A549 (cell line): ENCODE results near the gene RNF167. TPM values are rescaled to one million over a fixed set of nuclear protein-coding genes. Genes with fewer than 3 reads are reported as not detected.

ENCODE experiments used
- ATAC-seq, 2 experiments: fragments of 200-7000 bp in 1 of 2; fragments of >200 bp in 1 of 2; cut with Nextera tagmentation in 1 of 2; cut with Tn5 transposase in 1 of 2; 3 replicates each; pipeline versions ENCODE4 v1.8.0 to v1.9.1; 2018 to 2020; ENCODE audit warnings: mild to moderate bottlenecking in 1 of 2, moderate library complexity in 1 of 2
- CTCF ChIA-PET: fragments of 300-600 bp; sonication (Branson Sonifier 250); formaldehyde crosslinking; extraction: SDS; loops from one replicate; lab custom pipeline; 2021; ENCODE audit warnings: antibody characterized with exemption, inconsistent platforms; lab: Yijun Ruan, JAX
- POLR2A ChIA-PET: fragments of 350-600 bp; formaldehyde crosslinking; extraction: SDS; loops from one replicate; lab custom pipeline; 2021; ENCODE audit warnings: antibody characterized with exemption, inconsistent platforms; lab: Yijun Ruan, JAX
- DNase-seq, 2 experiments: peaks; one replicate each; pipeline versions ENCODE4 v3.0.0 to v3.0.0-alpha.2; 2011 to 2016; ENCODE audit warnings: low read depth in 1 of 2, low spot score in 1 of 2
- FAIRE-seq: peaks from 2 replicates; lab custom pipeline; 2011; peaks lifted over from hg19 to GRCh38; lab: Jason Lieb, UNC
- H3K27ac ChIP-seq, 2 experiments: fragments of >200 bp; sonication (Bioruptor Twin); formaldehyde crosslinking; 3 replicates each; pipeline ENCODE4 v1.5.1; 2016 to 2017
- H3K4me1 ChIP-seq: fragments of >200 bp; sonication (Bioruptor Twin); formaldehyde crosslinking; 3 replicates; pipeline ENCODE4 v1.6.1; 2016
- H3K4me2 ChIP-seq: fragments of >200 bp; sonication (Bioruptor Twin); formaldehyde crosslinking; 3 replicates; pipeline ENCODE4 v1.6.1; 2016
- H3K4me3 ChIP-seq: fragments of >200 bp; sonication (Bioruptor Twin); formaldehyde crosslinking; 3 replicates; pipeline ENCODE4 v1.5.1; 2016
- H3K9me3 ChIP-seq: fragments of >200 bp; sonication (Bioruptor Twin); formaldehyde crosslinking; 3 replicates; pipeline ENCODE4 v1.6.1; 2016
- CBX8 ChIP-seq: fragments of 200-600 bp; sonication (generic); IDR thresholded peaks from 2 replicates; pipeline ENCODE4 v1.6.1; 2016
- CEBPB ChIP-seq, 2 experiments: fragments of >200 bp in 1 of 2; sonication (Bioruptor Twin) in 1 of 2; formaldehyde crosslinking in 1 of 2; IDR thresholded peaks; 2 replicates each; pipeline ENCODE4 v1.6.1; 2012 to 2016
- CHD2 ChIP-seq: fragments of 150-350 bp; IDR thresholded peaks from 2 replicates; pipeline ENCODE4 v1.6.1; 2014; ENCODE audit warnings: low read length; ENCODE audit not compliant: partially characterized antibody
- FOSL2 ChIP-seq, 2 experiments: fragments of 450-650 bp in 1 of 2; fragments of >200 bp in 1 of 2; sonication (Bioruptor Twin) in 1 of 2; formaldehyde crosslinking; IDR thresholded peaks; 2 replicates each; pipeline versions ENCODE4 v1.5.0 to v1.6.1; 2016 to 2020; ENCODE audit warnings: mild to moderate bottlenecking in 1 of 2, moderate library complexity in 1 of 2
- FOXS1 ChIP-seq: fragments of 250-450 bp; sonication (Bioruptor Pico); IDR thresholded peaks from 2 replicates; pipeline ENCODE4 v1.5.0; 2020; ENCODE audit warnings: mild to moderate bottlenecking, moderate library complexity
- HDAC2 ChIP-seq: fragments of 200-600 bp; sonication (generic); IDR thresholded peaks from 2 replicates; pipeline ENCODE4 v1.6.1; 2016
- HEYL ChIP-seq: fragments of 250-450 bp; sonication (Bioruptor Pico); IDR thresholded peaks from 2 replicates; pipeline ENCODE4 v1.8.0; 2021; ENCODE audit warnings: mild to moderate bottlenecking, moderate library complexity
- NPAS2 ChIP-seq: fragments of 250-450 bp; sonication (Bioruptor Pico); IDR thresholded peaks from 2 replicates; pipeline ENCODE4 v1.8.0; 2022; ENCODE audit warnings: mild to moderate bottlenecking, moderate library complexity, borderline replicate concordance
- RAD21 ChIP-seq, 2 experiments: fragments of >200 bp in 1 of 2; sonication (Bioruptor Twin) in 1 of 2; formaldehyde crosslinking in 1 of 2; IDR thresholded peaks in 1 of 2; conservative IDR thresholded peaks in 1 of 2; 2 replicates in 1 of 2; 3 replicates in 1 of 2; pipeline ENCODE4 v1.6.1; 2012 to 2018; ENCODE audit warnings: inconsistent platforms in 1 of 2
- SMC3 ChIP-seq: fragments of >200 bp; sonication (Bioruptor Twin); formaldehyde crosslinking; IDR thresholded peaks from 3 replicates; pipeline ENCODE4 v1.6.1; 2018; ENCODE audit warnings: inconsistent platforms
- SREBF2 ChIP-seq: fragments of 450-650 bp; IDR thresholded peaks from 2 replicates; pipeline ENCODE4 v1.6.1; 2014; ENCODE audit warnings: mild to moderate bottlenecking, moderate library complexity
- WGBS: methylation state at CpG from one replicate; pipeline ENCODE4 v1.1.6; 2017; ENCODE audit errors: missing lambda C conversion rate; 5-methylcytosine and 5-hydroxymethylcytosine counted together
- polyA plus RNA-seq, 4 experiments: library from polyadenylated mRNA; depleted of rRNA in 3 of 4; stranded (reverse); fragments of >200 nt; fragmentation: RNase III in 1 of 4; extraction: RNeasy Plus Mini Kit Qiagen cat#74134 plus additional on column Dnase treatment in 1 of 4; gene quantifications; 2 replicates in 3 of 4; 3 replicates in 1 of 4; pipeline ENCODE4 v1.2.3, GENCODE V29; 2011 to 2017
- TF ChIP-seq, protein P1 (sequence below): IDR thresholded peaks from 2 replicates; pipeline ENCODE4 v1.6.1; 2012
- TF ChIP-seq, protein P2 (sequence below): fragments of 200-600 bp; sonication (generic); IDR thresholded peaks from 2 replicates; pipeline ENCODE4 v1.6.1; 2016; ENCODE audit warnings: antibody characterized with exemption, mild to moderate bottlenecking, moderate library complexity
- TF ChIP-seq, protein P3 (sequence below): IDR thresholded peaks from 2 replicates; pipeline ENCODE4 v1.6.1; 2012
- TF ChIP-seq, protein P4 (sequence below): fragments of >200 bp; sonication (Bioruptor Twin); formaldehyde crosslinking; IDR thresholded peaks from 3 replicates; pipeline ENCODE4 v1.5.1; 2016
- TF ChIP-seq, protein P5 (sequence below): fragments of 250-450 bp; sonication (Bioruptor Pico); IDR thresholded peaks from 2 replicates; pipeline ENCODE4 v1.5.0; 2021; ENCODE audit warnings: mild to moderate bottlenecking, moderate library complexity, borderline replicate concordance

Gene RNF167
- polyA plus RNA-seq, 2 of the 4 experiments (the other 2 are of a cell fraction) = 86.4 to 98.7 TPM

DNA sequence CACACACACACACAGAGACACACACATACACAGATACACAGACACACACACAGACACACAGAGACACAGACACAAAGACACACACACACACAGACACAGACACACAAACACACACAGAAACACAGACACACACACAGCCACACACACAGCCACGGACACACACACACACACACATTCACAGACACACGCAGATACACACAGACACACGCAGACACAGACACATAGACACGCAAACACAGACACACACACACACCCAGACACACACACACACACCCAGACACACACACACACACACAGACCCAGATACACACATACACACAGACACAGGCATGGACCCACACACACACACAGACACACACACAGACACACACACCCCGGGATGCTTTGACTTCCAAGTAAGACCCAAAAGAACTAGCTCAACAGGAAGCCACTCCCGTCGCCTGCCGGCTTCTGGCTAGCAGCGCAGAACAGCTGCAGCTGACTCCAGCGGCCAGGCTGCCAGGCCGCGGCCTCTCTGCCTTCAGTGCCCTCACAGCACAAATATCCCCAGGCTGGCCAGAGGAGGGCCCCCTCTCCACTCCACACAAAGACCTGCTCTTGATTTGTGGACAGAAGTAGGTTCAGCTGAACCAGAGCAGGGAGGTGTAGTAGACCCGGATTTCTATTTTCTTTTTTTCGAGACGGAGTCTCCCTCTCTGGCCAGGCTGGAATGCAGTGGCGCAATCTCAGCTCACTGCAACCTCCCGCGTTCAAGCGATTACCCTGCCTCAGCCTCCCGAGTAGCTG lies 31.2 kb upstream of the RNF167 start:
- DNase-seq (peak; percentile 86 to 92), FAIRE-seq (peak; percentile 89)
- H3K4me3 ChIP-seq = no peak overlapping the region

More for the DNA sequence above, 31.2 kb upstream of the RNF167 start:
- peak overlapping the region; percentile 8 for H3K4me2 ChIP-seq
- ChIA-PET POLR2A (interaction anchor here (0.7 to 1.4 kb wide), 3 partner anchors 31 to 342 kb away, joined by 3 to 17 read pairs (median 4); partner anchors contain the start of genes RNF167 and SLC25A11), CTCF (interaction anchor here (0.6 to 2.9 kb wide), 65 partner anchors 9 to 697 kb away, joined by 3 to 42 read pairs (median 4); partner anchors contain the start of genes ARRB2, C17orf107, CAMTA2 and ENO3)
- peak; percentile 96 to 97 for ATAC-seq
- peaks cover 9% of the 10 kb centered on the region; the same call in 2 of the 3 replicates for H3K4me1 ChIP-seq
- WGBS = 37% methylated on average over 20 of the region's 20 CpGs
- no peaks in the 10 kb centered on the region for H3K9me3 ChIP-seq
- peak overlapping the region; percentile 0 to 58; a peak in 3 of 6 replicates for H3K27ac ChIP-seq
- TF ChIP-seq SREBF2 = no peak
- TF ChIP-seq FOSL2 (IDR thresholded peaks at IDR 0.05) = no peak
- TF ChIP-seq FOSL2 (CRISPR knock-in tag; IDR thresholded peaks at IDR 0.05) = 0 out of 2 replicates have a peak, but pooled peaks have one; percentile 4
- TF ChIP-seq RAD21 (conservative IDR thresholded peaks at IDR 0.05 in 1 of 2, IDR thresholded peaks at IDR 0.05 in 1 of 2) = peak; percentile 88 to 91
- TF ChIP-seq FOXS1 (CRISPR knock-in tag) = no peak
- TF ChIP-seq HDAC2 = no peak
- TF ChIP-seq HEYL (CRISPR knock-in tag) = no peak
- TF ChIP-seq, protein P1, sequence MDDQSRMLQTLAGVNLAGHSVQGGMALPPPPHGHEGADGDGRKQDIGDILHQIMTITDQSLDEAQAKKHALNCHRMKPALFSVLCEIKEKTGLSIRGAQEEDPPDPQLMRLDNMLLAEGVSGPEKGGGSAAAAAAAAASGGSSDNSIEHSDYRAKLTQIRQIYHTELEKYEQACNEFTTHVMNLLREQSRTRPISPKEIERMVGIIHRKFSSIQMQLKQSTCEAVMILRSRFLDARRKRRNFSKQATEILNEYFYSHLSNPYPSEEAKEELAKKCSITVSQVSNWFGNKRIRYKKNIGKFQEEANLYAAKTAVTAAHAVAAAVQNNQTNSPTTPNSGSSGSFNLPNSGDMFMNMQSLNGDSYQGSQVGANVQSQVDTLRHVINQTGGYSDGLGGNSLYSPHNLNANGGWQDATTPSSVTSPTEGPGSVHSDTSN = no peak
- TF ChIP-seq, protein P2, sequence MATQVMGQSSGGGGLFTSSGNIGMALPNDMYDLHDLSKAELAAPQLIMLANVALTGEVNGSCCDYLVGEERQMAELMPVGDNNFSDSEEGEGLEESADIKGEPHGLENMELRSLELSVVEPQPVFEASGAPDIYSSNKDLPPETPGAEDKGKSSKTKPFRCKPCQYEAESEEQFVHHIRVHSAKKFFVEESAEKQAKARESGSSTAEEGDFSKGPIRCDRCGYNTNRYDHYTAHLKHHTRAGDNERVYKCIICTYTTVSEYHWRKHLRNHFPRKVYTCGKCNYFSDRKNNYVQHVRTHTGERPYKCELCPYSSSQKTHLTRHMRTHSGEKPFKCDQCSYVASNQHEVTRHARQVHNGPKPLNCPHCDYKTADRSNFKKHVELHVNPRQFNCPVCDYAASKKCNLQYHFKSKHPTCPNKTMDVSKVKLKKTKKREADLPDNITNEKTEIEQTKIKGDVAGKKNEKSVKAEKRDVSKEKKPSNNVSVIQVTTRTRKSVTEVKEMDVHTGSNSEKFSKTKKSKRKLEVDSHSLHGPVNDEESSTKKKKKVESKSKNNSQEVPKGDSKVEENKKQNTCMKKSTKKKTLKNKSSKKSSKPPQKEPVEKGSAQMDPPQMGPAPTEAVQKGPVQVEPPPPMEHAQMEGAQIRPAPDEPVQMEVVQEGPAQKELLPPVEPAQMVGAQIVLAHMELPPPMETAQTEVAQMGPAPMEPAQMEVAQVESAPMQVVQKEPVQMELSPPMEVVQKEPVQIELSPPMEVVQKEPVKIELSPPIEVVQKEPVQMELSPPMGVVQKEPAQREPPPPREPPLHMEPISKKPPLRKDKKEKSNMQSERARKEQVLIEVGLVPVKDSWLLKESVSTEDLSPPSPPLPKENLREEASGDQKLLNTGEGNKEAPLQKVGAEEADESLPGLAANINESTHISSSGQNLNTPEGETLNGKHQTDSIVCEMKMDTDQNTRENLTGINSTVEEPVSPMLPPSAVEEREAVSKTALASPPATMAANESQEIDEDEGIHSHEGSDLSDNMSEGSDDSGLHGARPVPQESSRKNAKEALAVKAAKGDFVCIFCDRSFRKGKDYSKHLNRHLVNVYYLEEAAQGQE = no peak
- TF ChIP-seq, protein P3, sequence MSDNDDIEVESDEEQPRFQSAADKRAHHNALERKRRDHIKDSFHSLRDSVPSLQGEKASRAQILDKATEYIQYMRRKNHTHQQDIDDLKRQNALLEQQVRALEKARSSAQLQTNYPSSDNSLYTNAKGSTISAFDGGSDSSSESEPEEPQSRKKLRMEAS = 0 out of 2 replicates have a peak, but pooled peaks have one; percentile 23
- no peak for TF ChIP-seq CBX8
- peak in 1 of 2 experiments; percentile 61; a peak in 1 of 4 replicates for TF ChIP-seq CEBPB (IDR thresholded peaks at IDR 0.05)
- TF ChIP-seq, protein P4, sequence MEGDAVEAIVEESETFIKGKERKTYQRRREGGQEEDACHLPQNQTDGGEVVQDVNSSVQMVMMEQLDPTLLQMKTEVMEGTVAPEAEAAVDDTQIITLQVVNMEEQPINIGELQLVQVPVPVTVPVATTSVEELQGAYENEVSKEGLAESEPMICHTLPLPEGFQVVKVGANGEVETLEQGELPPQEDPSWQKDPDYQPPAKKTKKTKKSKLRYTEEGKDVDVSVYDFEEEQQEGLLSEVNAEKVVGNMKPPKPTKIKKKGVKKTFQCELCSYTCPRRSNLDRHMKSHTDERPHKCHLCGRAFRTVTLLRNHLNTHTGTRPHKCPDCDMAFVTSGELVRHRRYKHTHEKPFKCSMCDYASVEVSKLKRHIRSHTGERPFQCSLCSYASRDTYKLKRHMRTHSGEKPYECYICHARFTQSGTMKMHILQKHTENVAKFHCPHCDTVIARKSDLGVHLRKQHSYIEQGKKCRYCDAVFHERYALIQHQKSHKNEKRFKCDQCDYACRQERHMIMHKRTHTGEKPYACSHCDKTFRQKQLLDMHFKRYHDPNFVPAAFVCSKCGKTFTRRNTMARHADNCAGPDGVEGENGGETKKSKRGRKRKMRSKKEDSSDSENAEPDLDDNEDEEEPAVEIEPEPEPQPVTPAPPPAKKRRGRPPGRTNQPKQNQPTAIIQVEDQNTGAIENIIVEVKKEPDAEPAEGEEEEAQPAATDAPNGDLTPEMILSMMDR = peak; percentile 85
- no peak for TF ChIP-seq CHD2
- TF ChIP-seq SMC3 = peak; percentile 86
- TF ChIP-seq, protein P5, sequence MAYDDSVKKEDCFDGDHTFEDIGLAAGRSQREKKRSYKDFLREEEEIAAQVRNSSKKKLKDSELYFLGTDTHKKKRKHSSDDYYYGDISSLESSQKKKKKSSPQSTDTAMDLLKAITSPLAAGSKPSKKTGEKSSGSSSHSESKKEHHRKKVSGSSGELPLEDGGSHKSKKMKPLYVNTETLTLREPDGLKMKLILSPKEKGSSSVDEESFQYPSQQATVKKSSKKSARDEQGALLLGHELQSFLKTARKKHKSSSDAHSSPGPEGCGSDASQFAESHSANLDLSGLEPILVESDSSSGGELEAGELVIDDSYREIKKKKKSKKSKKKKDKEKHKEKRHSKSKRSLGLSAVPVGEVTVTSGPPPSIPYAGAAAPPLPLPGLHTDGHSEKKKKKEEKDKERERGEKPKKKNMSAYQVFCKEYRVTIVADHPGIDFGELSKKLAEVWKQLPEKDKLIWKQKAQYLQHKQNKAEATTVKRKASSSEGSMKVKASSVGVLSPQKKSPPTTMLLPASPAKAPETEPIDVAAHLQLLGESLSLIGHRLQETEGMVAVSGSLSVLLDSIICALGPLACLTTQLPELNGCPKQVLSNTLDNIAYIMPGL = no peak
- no peak for TF ChIP-seq NPAS2 (CRISPR knock-in tag)
